Measurements from ENCODE around the gene TTLL5. TPM values are rescaled to one million over a fixed set of nuclear protein-coding genes. Genes with fewer than 3 reads are reported as not detected.

Gene TTLL5
- total RNA-seq, 3 donors from 2014 or later (not counting 1 experiment from before 2014, with no cell fraction given), result 27.1 to 34.3 (median 32.5) TPM

DNA sequence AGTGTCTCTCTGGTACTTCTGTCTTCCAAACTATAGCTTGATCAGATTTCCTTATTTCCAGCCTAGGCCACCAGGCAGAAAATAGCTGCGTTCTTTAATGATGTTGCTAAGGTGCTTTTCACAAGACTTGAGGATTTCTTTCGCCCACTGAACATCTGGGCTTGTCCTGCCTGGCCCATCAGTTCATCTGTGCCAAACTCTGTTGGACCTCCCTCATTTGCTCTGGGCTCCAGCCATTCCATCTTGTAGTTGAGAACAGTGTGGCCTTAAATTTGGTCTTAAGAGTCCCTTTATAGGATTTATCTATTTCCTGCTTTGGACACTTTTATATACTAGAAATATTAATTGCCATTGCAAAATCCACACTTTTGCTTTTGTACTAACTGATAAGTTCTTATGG is 109.6 kb downstream of the TTLL5 start:
- H3K4me3 Mint-ChIP-seq, result no peak overlapping the region
- WGBS (ENCODE audit: insufficient coverage), result 92% methylated on average over 2 of the region's 2 CpGs
- Histone ChIP-seq H3K9me3 (ENCODE audit: control insufficient read depth, insufficient read depth, low read length) (no peaks in the 10 kb centered on the region), H3K27me3 (ENCODE audit: control insufficient read depth, insufficient read depth, low read length) (no peaks in the 10 kb centered on the region), H3K4me1 (ENCODE audit: control insufficient read depth, insufficient read depth, low read length) (no peaks in the 10 kb centered on the region), H3K4me3 (ENCODE audit: low read length) (no peak overlapping the region), H3K27ac (ENCODE audit: low read length) (no peak overlapping the region), H3K36me3 (ENCODE audit: control insufficient read depth, insufficient read depth, low read length) (peaks cover 10% of the 10 kb centered on the region)
- no peak for ATAC-seq
- no peak for TF ChIP-seq CTCF (IDR thresholded peaks at IDR 0.05)
- intact Hi-C loops (cut with micrococcal nuclease), result no loop called here
- no peaks in the 10 kb centered on the region for H3K27me3 Mint-ChIP-seq (ENCODE audit: low read depth in 2 of 2)
- H3K27ac Mint-ChIP-seq, result no peak overlapping the region
- H3K36me3 Mint-ChIP-seq, result peaks cover 8% of the 10 kb centered on the region
- no peak for DNase-seq
- no peaks in the 10 kb centered on the region for H3K9me3 Mint-ChIP-seq
- H3K4me1 Mint-ChIP-seq, result no peaks in the 10 kb centered on the region

DNA sequence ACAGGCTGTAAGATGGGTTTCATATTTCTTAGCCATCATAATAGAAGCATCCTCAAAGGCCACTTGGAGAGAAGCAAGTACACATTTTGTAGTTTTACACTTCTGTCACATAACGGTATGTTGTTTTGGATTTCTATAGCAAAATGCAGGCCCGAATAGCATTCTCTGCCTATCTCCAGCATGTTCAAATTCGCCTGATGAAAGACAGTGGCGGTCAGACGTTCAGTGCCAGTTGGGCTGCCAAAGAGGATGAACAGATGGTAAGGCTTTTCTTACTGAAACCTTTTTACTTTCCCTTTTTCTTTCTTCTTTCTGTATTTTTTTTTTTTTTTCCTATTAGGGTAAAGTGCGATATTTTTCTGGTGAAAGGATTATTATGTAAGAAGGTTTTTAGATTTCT is 110.5 kb downstream of the TTLL5 start:
- no peaks in the 10 kb centered on the region for H3K4me1 Mint-ChIP-seq

GRCh38 chr14:75773046-75773445 is 112.0 kb downstream of the TTLL5 start:
- no peaks in the 10 kb centered on the region for H3K4me1 ChIP-seq (ENCODE audit: control insufficient read depth, insufficient read depth, low read length)
- H3K27me3 Mint-ChIP-seq (ENCODE audit: low read depth in 2 of 2), result no peaks in the 10 kb centered on the region
- H3K9me3 ChIP-seq (ENCODE audit: control insufficient read depth, insufficient read depth, low read length), result no peaks in the 10 kb centered on the region
- no peak for ATAC-seq
- peaks cover 3% of the 10 kb centered on the region for H3K36me3 ChIP-seq (ENCODE audit: control insufficient read depth, insufficient read depth, low read length)
- no peaks in the 10 kb centered on the region for H3K27me3 ChIP-seq (ENCODE audit: control insufficient read depth, insufficient read depth, low read length)
- DNase-seq, result no peak
- no peak overlapping the region for H3K27ac ChIP-seq (ENCODE audit: low read length)
- no peak overlapping the region for H3K4me3 ChIP-seq (ENCODE audit: low read length)
- H3K4me1 Mint-ChIP-seq, result no peaks in the 10 kb centered on the region
- H3K9me3 Mint-ChIP-seq, result no peaks in the 10 kb centered on the region
- H3K27ac Mint-ChIP-seq, result no peak overlapping the region
- intact Hi-C loops (cut with micrococcal nuclease), result no loop called here
- H3K36me3 Mint-ChIP-seq, result peaks cover 14% of the 10 kb centered on the region
- TF ChIP-seq CTCF (IDR thresholded peaks at IDR 0.05), result no peak
- no peak overlapping the region for H3K4me3 Mint-ChIP-seq

More for the DNA sequence above, 110.5 kb downstream of the TTLL5 start:
- TF ChIP-seq CTCF (IDR thresholded peaks at IDR 0.05), result no peak
- ATAC-seq (no peak), DNase-seq (no peak)
- intact Hi-C loops (cut with micrococcal nuclease), result no loop called here
- no peaks in the 10 kb centered on the region for H3K4me1 ChIP-seq (ENCODE audit: control insufficient read depth, insufficient read depth, low read length)
- no peak overlapping the region for H3K27ac ChIP-seq (ENCODE audit: low read length)
- no peaks in the 10 kb centered on the region for H3K27me3 ChIP-seq (ENCODE audit: control insufficient read depth, insufficient read depth, low read length)
- peaks cover 5% of the 10 kb centered on the region for H3K36me3 ChIP-seq (ENCODE audit: control insufficient read depth, insufficient read depth, low read length)
- no peaks in the 10 kb centered on the region for H3K9me3 ChIP-seq (ENCODE audit: control insufficient read depth, insufficient read depth, low read length)
- H3K27me3 Mint-ChIP-seq (ENCODE audit: low read depth in 2 of 2), result no peaks in the 10 kb centered on the region
- no peak overlapping the region for H3K4me3 Mint-ChIP-seq
- H3K36me3 Mint-ChIP-seq, result peaks cover 14% of the 10 kb centered on the region
- 93% methylated on average over 5 of the region's 6 CpGs for WGBS (ENCODE audit: insufficient coverage)
- no peaks in the 10 kb centered on the region for H3K9me3 Mint-ChIP-seq
- H3K4me3 ChIP-seq (ENCODE audit: low read length), result no peak overlapping the region
- no peak overlapping the region for H3K27ac Mint-ChIP-seq

DNA sequence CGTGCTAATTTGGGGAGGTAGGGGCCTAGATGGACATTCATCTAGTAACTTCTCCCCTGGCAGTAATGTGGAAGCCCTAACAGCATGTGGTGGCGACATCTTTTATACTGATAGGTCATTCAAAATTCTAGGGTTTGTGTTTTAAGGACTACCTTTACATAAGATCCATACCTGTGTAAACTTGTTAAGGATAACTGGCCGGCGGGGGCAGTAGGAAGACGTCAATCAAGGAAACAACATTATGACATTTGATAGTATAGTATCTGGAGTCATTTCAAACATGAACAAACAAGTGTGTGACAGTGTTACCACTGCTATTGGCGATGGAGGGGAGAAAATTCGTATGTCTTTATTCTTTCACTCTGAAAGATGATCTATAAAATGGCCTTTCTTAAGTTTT is 120.0 kb downstream of the TTLL5 start:
- H3K27me3 ChIP-seq (ENCODE audit: control insufficient read depth, insufficient read depth, low read length), result no peaks in the 10 kb centered on the region
- 96% methylated on average over 5 of the region's 7 CpGs for WGBS (ENCODE audit: insufficient coverage)
- peaks cover 17% of the 10 kb centered on the region for H3K36me3 ChIP-seq (ENCODE audit: control insufficient read depth, insufficient read depth, low read length)
- Mint-ChIP-seq H3K36me3 (peaks cover 22% of the 10 kb centered on the region), H3K27me3 (ENCODE audit: low read depth in 2 of 2) (no peaks in the 10 kb centered on the region), H3K4me1 (no peaks in the 10 kb centered on the region), H3K27ac (no peak overlapping the region), H3K4me3 (no peak overlapping the region), H3K9me3 (no peaks in the 10 kb centered on the region)
- intact Hi-C loops (cut with micrococcal nuclease), result no loop called here
- DNase-seq, result no peak
- H3K27ac ChIP-seq (ENCODE audit: low read length), result no peak overlapping the region
- H3K4me3 ChIP-seq (ENCODE audit: low read length), result no peak overlapping the region
- H3K4me1 ChIP-seq (ENCODE audit: control insufficient read depth, insufficient read depth, low read length), result no peaks in the 10 kb centered on the region
- TF ChIP-seq CTCF (IDR thresholded peaks at IDR 0.05), result no peak
- ATAC-seq, result no peak
- no peaks in the 10 kb centered on the region for H3K9me3 ChIP-seq (ENCODE audit: control insufficient read depth, insufficient read depth, low read length)

Data from natural killer cell (primary cell).